ENCODE measurements around the gene MACROD2. TPM values are rescaled to one million over a fixed set of nuclear protein-coding genes. Genes with fewer than 3 reads are reported as not detected.

The MACROD2 gene
- total and polyA plus RNA-seq, 2 of the 4 experiments (the other 2 are of a cell fraction): not detected

DNA sequence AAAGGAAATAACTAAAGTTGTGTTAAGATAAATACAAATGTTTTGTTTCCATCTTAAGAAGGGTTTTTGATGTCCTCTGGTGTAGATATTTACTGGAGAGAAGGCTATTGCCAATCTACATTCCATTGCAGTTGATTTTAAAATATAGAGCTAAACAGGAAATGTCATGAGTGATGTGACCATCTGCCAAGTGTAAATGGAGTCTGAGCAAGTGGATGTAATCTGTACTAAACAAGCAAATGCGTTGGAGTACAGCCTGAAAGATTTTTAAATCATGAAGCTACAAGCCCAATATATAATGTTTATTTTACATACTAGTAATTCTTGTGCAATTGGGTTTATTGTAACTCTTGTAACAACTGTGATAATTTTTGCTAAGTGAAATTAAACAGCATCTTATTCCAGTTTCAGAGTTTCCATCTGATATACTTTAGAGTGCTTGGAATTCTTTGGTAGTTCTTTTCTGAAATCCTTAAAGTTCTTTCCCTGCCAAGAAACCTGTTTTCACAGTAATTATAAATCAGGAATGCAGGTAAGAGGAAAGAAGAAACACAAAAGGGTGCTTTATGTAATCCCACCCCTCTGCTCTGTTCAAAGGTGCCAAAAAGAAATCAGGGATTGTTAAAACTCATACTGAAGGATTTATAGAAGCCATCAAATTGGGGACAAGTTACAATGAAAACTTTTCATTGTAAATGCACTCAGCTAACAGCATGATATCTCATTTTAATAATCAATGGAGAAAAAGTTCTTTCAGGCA lies 389.3 kb downstream of the MACROD2 start:
- no peak overlapping the region for H2AK5ac ChIP-seq (ENCODE audit: low read depth, low read length)
- H3K79me1 ChIP-seq (ENCODE audit: low read depth in 1 of 2, low read length in 2 of 2): no peaks in the 10 kb centered on the region
- H2AK9ac ChIP-seq (replicated peaks; ENCODE audit: low read depth, low read length, poor library complexity): no peak overlapping the region
- no peak overlapping the region for H3K23ac ChIP-seq (ENCODE audit: low read depth, low read length)
- BruUV-seq (replicated peaks): no TSS peak
- ChIA-PET POLR2A (ENCODE audit: unreplicated experiment) (no interaction called here), CTCF (interaction anchor here (0.8 kb wide), 1 partner anchor 47 kb away, joined by 3 read pairs; the partner anchor contains the start of gene FLRT3)
- H2BK15ac ChIP-seq (ENCODE audit: low read depth, low read length): 0 out of 3 replicates have a peak overlapping the region, but pooled peaks have one; percentile 57
- H4K20me1 ChIP-seq (ENCODE audit: insufficient read depth, low read length): no peaks in the 10 kb centered on the region
- peak; percentile 59 for DNase-seq
- no peak overlapping the region for H3K4me2 ChIP-seq (ENCODE audit: low read depth, low read length)
- H3K36me3 ChIP-seq (ENCODE audit: control insufficient read depth, insufficient read depth, low read length): no peaks in the 10 kb centered on the region
- H3K9me3 ChIP-seq (ENCODE audit: control insufficient read depth, insufficient read depth, low read length): peaks cover 2% of the 10 kb centered on the region; the same call in 1 of the 2 replicates
- intact Hi-C loops (cut with micrococcal nuclease): no loop called here
- TF ChIP-seq, protein P1, sequence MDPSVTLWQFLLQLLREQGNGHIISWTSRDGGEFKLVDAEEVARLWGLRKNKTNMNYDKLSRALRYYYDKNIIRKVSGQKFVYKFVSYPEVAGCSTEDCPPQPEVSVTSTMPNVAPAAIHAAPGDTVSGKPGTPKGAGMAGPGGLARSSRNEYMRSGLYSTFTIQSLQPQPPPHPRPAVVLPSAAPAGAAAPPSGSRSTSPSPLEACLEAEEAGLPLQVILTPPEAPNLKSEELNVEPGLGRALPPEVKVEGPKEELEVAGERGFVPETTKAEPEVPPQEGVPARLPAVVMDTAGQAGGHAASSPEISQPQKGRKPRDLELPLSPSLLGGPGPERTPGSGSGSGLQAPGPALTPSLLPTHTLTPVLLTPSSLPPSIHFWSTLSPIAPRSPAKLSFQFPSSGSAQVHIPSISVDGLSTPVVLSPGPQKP (IDR thresholded peaks at IDR 0.05; ENCODE audit: borderline replicate concordance, low read depth, low read length): no peak
- TF ChIP-seq MAZ (IDR thresholded peaks at IDR 0.05; ENCODE audit: borderline replicate concordance, low read depth, low read length) (no peak), FOS (IDR thresholded peaks at IDR 0.05; ENCODE audit: low read depth, low read length) (no peak), SMC3 (IDR thresholded peaks at IDR 0.05; ENCODE audit: low read depth, low read length) (no peak), CHD1 (IDR thresholded peaks at IDR 0.05; ENCODE audit: low read depth, low read length) (no peak), NFE2L2 (IDR thresholded peaks at IDR 0.05; ENCODE audit: low read depth, low read length) (no peak), RCOR1 (IDR thresholded peaks at IDR 0.05; ENCODE audit: insufficient replicate concordance, low read length) (no peak), MXI1 (IDR thresholded peaks at IDR 0.05; ENCODE audit: borderline replicate concordance, low read depth, low read length) (no peak), BHLHE40 (IDR thresholded peaks at IDR 0.05; ENCODE audit: low read depth, low read length) (no peak)
- TF ChIP-seq, protein P2, sequence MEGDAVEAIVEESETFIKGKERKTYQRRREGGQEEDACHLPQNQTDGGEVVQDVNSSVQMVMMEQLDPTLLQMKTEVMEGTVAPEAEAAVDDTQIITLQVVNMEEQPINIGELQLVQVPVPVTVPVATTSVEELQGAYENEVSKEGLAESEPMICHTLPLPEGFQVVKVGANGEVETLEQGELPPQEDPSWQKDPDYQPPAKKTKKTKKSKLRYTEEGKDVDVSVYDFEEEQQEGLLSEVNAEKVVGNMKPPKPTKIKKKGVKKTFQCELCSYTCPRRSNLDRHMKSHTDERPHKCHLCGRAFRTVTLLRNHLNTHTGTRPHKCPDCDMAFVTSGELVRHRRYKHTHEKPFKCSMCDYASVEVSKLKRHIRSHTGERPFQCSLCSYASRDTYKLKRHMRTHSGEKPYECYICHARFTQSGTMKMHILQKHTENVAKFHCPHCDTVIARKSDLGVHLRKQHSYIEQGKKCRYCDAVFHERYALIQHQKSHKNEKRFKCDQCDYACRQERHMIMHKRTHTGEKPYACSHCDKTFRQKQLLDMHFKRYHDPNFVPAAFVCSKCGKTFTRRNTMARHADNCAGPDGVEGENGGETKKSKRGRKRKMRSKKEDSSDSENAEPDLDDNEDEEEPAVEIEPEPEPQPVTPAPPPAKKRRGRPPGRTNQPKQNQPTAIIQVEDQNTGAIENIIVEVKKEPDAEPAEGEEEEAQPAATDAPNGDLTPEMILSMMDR (conservative IDR thresholded peaks at IDR 0.05; ENCODE audit: low read depth, low read length): no peak
- in situ Hi-C loops (cut with MboI; ENCODE audit: low sequenced_read_pairs): no loop called here
- dilution Hi-C loops (cut with HindIII; ENCODE audit: low sequenced_read_pairs, unreplicated experiment): no loop called here
- H3K27ac ChIP-seq (ENCODE audit: insufficient read depth, low read length): no peak overlapping the region
- no peaks in the 10 kb centered on the region for H3K4me1 ChIP-seq (ENCODE audit: control insufficient read depth, insufficient read depth, low read length)
- H3K4me3 ChIP-seq (ENCODE audit: insufficient read depth, low read depth, low read length): no peak overlapping the region
- no peak overlapping the region; the same call in 1 of the 2 replicates for H4K91ac ChIP-seq (ENCODE audit: insufficient read depth, low read depth, low read length)
- no peak overlapping the region for H3K18ac ChIP-seq (ENCODE audit: low read depth, low read length)
- ATAC-seq (ENCODE audit: low read depth): peak; percentile 92
- H3K9me1 ChIP-seq (ENCODE audit: insufficient read depth, low read length): no peaks in the 10 kb centered on the region
- H3K27me3 ChIP-seq (ENCODE audit: control insufficient read depth, insufficient read depth, low read length): no peaks in the 10 kb centered on the region
- peak overlapping the region; percentile 73; the same call in 1 of the 2 replicates for H2BK20ac ChIP-seq (ENCODE audit: low read depth, low read length)
- WGBS, 2 experiments (ENCODE audit: extremely low coverage in 2 of 2, insufficient read length in 1 of 2): no CpG with 5 or more reads among the region's 1 CpG
- H2BK5ac ChIP-seq (ENCODE audit: low read depth, low read length, poor library complexity, severe bottlenecking): no peak overlapping the region
- no peak overlapping the region for H4K5ac ChIP-seq (ENCODE audit: low read depth, low read length)
- H3K9ac ChIP-seq (ENCODE audit: low read depth, low read length): no peak overlapping the region
- no peak overlapping the region for H3K14ac ChIP-seq (replicated peaks; ENCODE audit: low read depth, low read length)
- no peak overlapping the region for H3K4ac ChIP-seq (ENCODE audit: low read depth, low read length)
- H3K56ac ChIP-seq (ENCODE audit: extremely low read depth, insufficient read depth, low read length): no peak overlapping the region
- no peak overlapping the region for H2AFZ ChIP-seq (replicated peaks; ENCODE audit: low read length, poor library complexity)
- no peak overlapping the region; a peak in 1 of 4 replicates for H4K8ac ChIP-seq (ENCODE audit: low read depth in 2 of 2, low read length in 2 of 2)
- peak overlapping the region; percentile 40; the same call in 1 of the 2 replicates for H2BK120ac ChIP-seq (ENCODE audit: low read depth, low read length)

All from IMR-90 (cell line).